ENCODE data around the gene TENM4.

The TENM4 gene

GRCh38 chr11:78815831-78816230 is 625.0 kb downstream of the TENM4 start:
- H3K9me3 ChIP-seq (ENCODE audit: insufficient read depth, low read length, severe bottlenecking) = no peaks in the 10 kb centered on the region
- H3K27me3 ChIP-seq (ENCODE audit: insufficient read depth, low read length, poor library complexity) = peaks cover 17% of the 10 kb centered on the region
- H3K79me2 ChIP-seq (ENCODE audit: insufficient read depth, low read length) = no peaks in the 10 kb centered on the region
- no peak overlapping the region for H3K9ac ChIP-seq (ENCODE audit: low read depth, low read length)
- DNase-seq (no peak), ATAC-seq (ENCODE audit: insufficient read depth, low read depth) (no peak)
- H3K4me2 ChIP-seq (ENCODE audit: insufficient read depth, low read length) = no peak overlapping the region
- no peaks in the 10 kb centered on the region for H3K4me1 ChIP-seq (ENCODE audit: insufficient read depth, low read length)
- H3K36me3 ChIP-seq (ENCODE audit: insufficient read depth, low read length) = no peaks in the 10 kb centered on the region
- H3K27ac ChIP-seq (ENCODE audit: low read length) = no peak overlapping the region
- H4K20me1 ChIP-seq (ENCODE audit: insufficient read depth, low read length) = no peaks in the 10 kb centered on the region
- TF ChIP-seq CTCF (IDR thresholded peaks at IDR 0.05; ENCODE audit: borderline replicate concordance, extremely low read depth, low read length, poor library complexity, severe bottlenecking) (no peak), EZH2 (IDR thresholded peaks at IDR 0.05; ENCODE audit: borderline replicate concordance, low read depth, low read length, severe bottlenecking) (no peak)
- H2AFZ ChIP-seq (ENCODE audit: low read depth, low read length) = no peak overlapping the region
- no peak overlapping the region for H3K4me3 ChIP-seq (ENCODE audit: low read depth in 1 of 2, low read length in 2 of 2)

- H4K20me1 ChIP-seq (ENCODE audit: insufficient read depth, low read length) = no peaks in the 10 kb centered on the region
- H2AFZ ChIP-seq (ENCODE audit: low read depth, low read length) = no peak overlapping the region
- H3K9me3 ChIP-seq (ENCODE audit: insufficient read depth, low read length, severe bottlenecking) = no peaks in the 10 kb centered on the region
- H3K4me2 ChIP-seq (ENCODE audit: insufficient read depth, low read length) = no peak overlapping the region
- no peaks in the 10 kb centered on the region for H3K36me3 ChIP-seq (ENCODE audit: insufficient read depth, low read length)
- no peak overlapping the region for H3K27ac ChIP-seq (ENCODE audit: low read length)
- no peak for ATAC-seq (ENCODE audit: insufficient read depth, low read depth)
- no peak overlapping the region for H3K9ac ChIP-seq (ENCODE audit: low read depth, low read length)
- DNase-seq = no peak
- TF ChIP-seq CTCF (IDR thresholded peaks at IDR 0.05; ENCODE audit: borderline replicate concordance, extremely low read depth, low read length, poor library complexity, severe bottlenecking) = no peak
- TF ChIP-seq EZH2 (IDR thresholded peaks at IDR 0.05; ENCODE audit: borderline replicate concordance, low read depth, low read length, severe bottlenecking) = no peak
- peaks cover 8% of the 10 kb centered on the region for H3K27me3 ChIP-seq (ENCODE audit: insufficient read depth, low read length, poor library complexity)
- H3K4me3 ChIP-seq (ENCODE audit: low read depth in 1 of 2, low read length in 2 of 2) = no peak overlapping the region
- no peaks in the 10 kb centered on the region for H3K79me2 ChIP-seq (ENCODE audit: insufficient read depth, low read length)
- H3K4me1 ChIP-seq (ENCODE audit: insufficient read depth, low read length) = no peaks in the 10 kb centered on the region
Observed at GRCh38 chr11:78812513-78813293, 628.1 kb downstream of the TENM4 start.

- no peak for ATAC-seq (ENCODE audit: insufficient read depth, low read depth)
- Histone ChIP-seq H4K20me1 (ENCODE audit: insufficient read depth, low read length) (no peaks in the 10 kb centered on the region), H3K4me1 (ENCODE audit: insufficient read depth, low read length) (no peaks in the 10 kb centered on the region)
Observed at GRCh38 chr11:78810559-78811009, 630.2 kb downstream of the TENM4 start.

More at GRCh38 chr11:78810559-78811009, 630.2 kb downstream of the TENM4 start:
- Histone ChIP-seq H3K4me3 (ENCODE audit: low read depth in 1 of 2, low read length in 2 of 2) (no peak overlapping the region), H3K4me2 (ENCODE audit: insufficient read depth, low read length) (no peak overlapping the region), H3K36me3 (ENCODE audit: insufficient read depth, low read length) (no peaks in the 10 kb centered on the region), H3K27me3 (ENCODE audit: insufficient read depth, low read length, poor library complexity) (peaks cover 5% of the 10 kb centered on the region), H3K9ac (ENCODE audit: low read depth, low read length) (no peak overlapping the region), H3K27ac (ENCODE audit: low read length) (no peak overlapping the region), H3K79me2 (ENCODE audit: insufficient read depth, low read length) (no peaks in the 10 kb centered on the region), H2AFZ (ENCODE audit: low read depth, low read length) (no peak overlapping the region), H3K9me3 (ENCODE audit: insufficient read depth, low read length, severe bottlenecking) (no peaks in the 10 kb centered on the region)
- DNase-seq = no peak
- TF ChIP-seq CTCF (IDR thresholded peaks at IDR 0.05; ENCODE audit: borderline replicate concordance, extremely low read depth, low read length, poor library complexity, severe bottlenecking) (no peak), EZH2 (IDR thresholded peaks at IDR 0.05; ENCODE audit: borderline replicate concordance, low read depth, low read length, severe bottlenecking) (no peak)

Data from DND-41 (cell line).